GM18526 (cell line): ENCODE measurements around the gene CC2D1A.

ENCODE experiments used
- POLR2A ChIP-seq: IDR thresholded peaks from 3 replicates; pipeline ENCODE4 v1.6.1; 2011; ENCODE audit not compliant: insufficient read length; ENCODE audit errors: extremely low read depth

CC2D1A gene

GRCh38 chr19:13959962-13960862, 54.2 kb downstream of the CC2D1A start:
- no peak for TF ChIP-seq POLR2A

DNA sequence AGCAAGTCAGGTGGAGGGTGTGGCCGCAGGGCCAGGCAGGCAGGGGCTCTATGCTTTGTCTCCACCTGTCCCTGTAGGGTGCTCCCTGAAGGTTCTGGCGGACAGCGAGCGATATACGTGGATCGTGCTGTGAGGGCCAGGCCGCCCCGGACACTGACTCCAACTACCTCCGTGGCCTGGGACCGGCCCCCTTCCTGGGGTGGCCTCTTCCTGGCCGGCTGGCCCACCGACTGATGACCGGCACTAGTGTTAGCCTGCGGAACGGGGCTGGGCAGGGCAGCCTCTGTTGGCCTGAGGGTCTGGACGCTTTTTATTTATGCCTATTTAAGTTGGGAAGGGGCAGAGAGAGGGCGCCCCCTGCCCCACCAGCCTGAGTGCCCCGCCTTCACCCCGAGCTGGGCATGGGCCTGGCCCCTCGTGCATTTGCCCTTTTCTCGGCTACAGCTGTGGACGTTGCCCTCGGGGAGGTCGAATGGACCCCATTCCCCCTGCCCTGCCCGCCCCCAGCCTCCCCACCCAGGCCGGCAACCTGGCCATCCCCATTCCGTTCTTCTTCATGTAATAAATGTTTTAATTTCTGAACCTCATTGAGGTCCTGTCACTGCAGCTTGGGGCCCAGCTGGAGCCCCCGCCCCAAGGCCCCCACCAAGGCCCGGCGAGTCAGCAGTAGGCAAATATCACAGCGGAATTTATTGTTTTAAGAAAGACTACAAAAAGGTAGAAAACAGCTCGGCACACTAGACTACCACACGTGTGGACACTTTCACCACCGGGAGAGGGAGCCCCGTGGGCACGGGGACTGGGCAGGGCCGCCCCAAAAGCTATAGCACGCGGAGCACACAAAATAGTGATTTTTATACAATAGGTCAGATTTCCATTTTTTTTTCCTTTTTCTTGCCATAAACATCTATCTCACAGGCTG, 55.1 kb downstream of the CC2D1A start:
- TF ChIP-seq POLR2A, result no peak

DNA sequence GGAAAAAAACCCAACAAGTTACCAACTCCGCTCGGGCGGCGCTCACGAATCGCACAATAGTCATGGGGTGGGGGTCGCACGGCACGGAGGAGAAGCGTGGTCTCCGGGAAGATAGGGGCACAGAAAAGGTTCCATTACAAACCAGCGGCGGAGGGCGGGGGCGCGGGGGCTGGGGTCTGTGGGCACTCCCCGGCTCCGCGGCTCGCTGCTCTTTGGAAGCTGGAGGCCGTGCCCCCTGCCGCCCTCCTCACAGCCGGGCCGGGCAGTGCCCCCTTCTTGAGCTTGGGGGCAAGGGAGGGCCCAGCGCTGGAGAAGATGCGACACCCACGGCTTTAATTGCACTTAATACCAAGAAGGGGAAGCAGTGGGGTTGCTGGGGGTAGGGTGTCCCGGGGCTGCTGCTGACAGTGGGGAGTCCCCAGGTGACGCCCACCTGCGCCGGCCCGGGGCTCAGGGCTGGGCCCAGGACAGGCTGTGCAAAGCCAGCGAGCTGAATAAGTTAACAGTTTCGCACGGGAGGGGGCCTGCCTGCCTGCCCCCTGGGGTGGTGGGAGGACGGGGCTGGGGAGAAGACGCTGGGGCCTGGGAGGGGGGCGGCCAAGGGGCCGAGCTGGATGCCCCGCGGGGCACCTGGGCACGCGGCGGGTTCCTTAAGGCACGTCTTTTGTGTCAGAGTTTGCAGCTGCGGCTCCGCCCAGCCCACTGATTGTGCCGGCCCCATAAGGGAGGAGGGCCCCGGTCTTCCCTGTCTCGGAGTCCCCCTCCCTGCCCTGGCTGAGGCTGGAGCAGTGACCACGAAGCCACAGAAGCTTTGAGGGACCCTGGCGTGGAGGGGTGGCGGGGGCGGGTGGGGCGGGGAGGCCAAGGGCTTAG, 56.1 kb downstream of the CC2D1A start:
- no peak for TF ChIP-seq POLR2A

DNA sequence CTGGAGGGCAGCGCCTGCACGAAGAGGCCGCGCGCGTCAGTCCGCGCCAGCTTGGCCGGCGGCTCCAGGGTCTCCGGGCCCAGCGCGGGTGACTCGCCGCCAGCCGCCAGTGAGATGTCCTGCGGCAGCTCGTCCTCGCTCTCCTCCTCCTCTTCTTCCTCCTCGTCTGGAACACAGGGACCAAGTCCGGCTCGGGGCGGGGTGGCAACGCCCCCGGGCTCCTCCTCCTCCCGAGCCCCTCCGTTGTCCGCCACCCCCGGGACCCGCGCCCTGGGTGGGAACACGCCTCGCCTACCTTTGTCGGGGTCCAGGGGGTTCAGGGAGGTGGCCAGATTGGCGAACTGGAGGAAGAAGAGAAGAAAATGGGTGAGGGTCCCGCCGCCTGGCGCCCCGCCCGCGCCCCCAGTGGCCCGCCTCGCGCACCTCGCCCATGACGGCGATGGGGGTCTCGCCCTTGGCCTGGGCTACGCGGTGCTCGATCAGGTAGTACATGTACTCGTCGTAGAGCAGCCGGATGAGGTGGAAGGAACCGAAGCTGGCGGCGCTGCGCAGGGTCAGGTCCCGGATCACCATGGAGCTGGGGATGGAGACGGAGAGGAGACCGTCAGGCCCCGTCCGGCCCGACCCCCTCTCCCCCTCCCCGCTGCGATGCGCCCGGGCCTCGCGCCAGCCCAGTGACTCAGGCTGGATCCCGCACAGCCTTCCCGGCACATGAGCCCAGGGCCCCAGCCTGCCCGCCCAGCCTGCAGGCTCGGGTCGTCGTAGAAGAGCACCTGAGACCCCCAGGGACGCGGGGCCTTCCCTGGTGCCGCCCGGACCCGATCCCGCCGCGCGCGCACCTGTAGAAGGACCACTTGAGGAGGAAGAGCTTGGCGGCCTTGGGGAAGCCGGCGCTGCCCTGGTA, 57.0 kb downstream of the CC2D1A start:
- TF ChIP-seq POLR2A, result no peak

- TF ChIP-seq POLR2A, result no peak
Observed at GRCh38 chr19:13963603-13964105, 57.7 kb downstream of the CC2D1A start.

GRCh38 chr19:13964776-13965175, 58.8 kb downstream of the CC2D1A start:
- TF ChIP-seq POLR2A, result no peak

DNA sequence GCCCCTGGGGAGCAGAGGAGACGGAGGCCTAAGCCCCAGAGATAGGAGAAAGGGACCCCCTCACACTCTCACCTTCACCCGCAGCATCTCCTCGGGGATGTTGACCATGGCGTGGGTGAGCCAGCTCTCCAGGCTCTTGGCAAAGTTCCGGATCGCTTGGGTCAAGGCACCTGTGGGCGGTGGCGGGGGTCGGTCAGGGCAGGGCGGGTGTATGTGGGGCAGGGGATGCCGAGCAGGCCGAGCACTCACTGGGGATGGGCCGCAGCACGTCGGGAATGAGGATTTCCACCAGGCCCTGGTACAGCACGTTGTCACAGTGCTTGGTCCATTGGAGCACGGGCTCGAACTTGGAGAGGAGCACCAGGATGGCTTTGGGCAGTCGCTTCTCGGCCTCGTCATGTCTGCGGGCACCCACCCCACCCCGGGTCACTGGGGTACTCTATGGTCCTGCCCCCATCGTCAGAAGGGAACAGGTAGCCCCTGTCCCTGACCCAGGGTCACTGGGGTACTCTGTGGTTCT, 59.4 kb downstream of the CC2D1A start:
- TF ChIP-seq POLR2A, result no peak

DNA sequence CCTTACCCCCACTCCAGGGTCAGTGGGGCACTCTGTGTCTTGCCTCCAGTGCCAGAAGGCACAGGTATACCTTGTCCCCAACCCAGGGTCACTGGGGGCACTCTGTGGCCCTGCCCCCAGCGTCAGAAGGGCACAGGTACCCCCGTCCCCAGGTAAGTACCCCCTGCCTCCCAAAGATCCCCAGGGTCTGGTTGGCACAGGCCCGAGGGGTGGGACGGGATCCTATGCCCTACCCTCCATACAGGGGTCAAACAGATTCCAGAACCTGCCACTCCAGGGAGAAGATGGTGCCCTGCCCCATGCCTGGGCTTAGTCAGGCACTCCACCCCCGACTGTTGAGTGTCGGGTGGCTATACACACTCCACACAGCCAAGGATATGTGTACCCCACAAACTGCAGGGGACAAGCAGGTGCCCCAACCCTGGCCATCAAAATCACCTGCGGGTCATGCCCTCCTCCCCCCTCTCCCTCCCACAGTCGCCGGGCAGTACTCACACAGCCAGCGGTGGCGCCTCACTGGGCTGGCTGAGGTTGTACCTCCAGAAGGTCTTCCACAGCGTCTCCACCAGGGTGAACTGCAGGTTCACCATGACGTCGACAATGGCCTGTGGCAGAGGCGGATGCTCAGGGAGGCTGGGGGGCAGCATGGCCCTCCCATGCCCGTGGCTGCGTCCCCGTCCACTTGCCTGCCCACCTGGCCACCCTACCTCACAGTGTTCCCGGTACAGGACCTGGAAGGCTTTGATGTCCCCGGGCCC, 60.1 kb downstream of the CC2D1A start:
- no peak for TF ChIP-seq POLR2A

GRCh38 chr19:13966684-13967128, 60.7 kb downstream of the CC2D1A start:
- no peak for TF ChIP-seq POLR2A

GRCh38 chr19:13968383-13968935, 62.5 kb downstream of the CC2D1A start:
- no peak for TF ChIP-seq POLR2A

DNA sequence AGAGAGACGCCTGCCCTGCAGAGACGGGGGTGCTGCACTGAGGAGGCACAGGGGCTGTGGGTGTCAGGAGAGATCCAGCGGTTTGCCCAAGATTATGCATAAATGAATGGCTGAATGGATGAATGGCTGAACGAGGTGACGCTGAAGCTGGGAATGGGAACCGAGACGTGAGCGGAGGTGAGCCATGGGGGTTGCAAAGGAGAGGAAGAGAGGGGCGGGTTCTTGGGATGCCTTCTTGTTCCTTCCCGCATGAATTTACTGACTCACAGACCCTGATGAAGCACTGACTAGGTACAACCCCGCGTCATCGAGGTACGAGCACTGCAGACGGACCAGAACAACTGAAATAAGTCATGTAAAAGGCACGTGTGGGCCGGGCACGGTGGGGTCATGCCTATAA, 63.0 kb downstream of the CC2D1A start:
- TF ChIP-seq POLR2A, result no peak

DNA sequence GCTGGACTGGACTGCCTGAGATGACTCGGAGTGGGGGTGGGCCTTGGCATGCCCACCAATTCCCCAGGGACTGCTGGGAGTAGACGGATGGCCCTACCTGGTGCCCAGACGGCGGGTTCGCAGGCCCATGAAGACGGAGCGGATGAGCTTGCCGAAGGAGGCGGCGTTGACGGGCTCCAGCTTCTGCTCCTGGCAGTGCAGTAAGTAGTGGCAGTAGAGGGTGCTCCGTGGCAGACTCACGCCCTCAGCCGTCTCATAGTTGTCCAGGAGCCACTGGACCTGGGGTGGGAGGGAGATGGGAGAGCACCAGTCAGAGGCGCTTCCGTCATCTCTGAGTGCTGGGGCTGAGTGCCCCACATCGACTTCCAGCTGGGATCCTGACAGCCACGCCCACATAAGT, 63.9 kb downstream of the CC2D1A start:
- no peak for TF ChIP-seq POLR2A
